HepG2 (cell line): ENCODE data around the gene ANKS1A. TPM values are rescaled to one million over a fixed set of nuclear protein-coding genes. Genes with fewer than 3 reads are reported as not detected.

Experiments used
- ATF7 ChIP-seq, 2 experiments: fragments of 450-650 bp in 1 of 2; sonication (generic) in 1 of 2; formaldehyde crosslinking in 1 of 2; IDR thresholded peaks; 2 replicates each; pipeline versions ENCODE4 v1.4.0 to v1.6.1; 2016 to 2020; ENCODE audit warnings: antibody characterized with exemption in 1 of 2, mild to moderate bottlenecking in 1 of 2, missing genetic modification reagents in 1 of 2
- BATF2 ChIP-seq: sonication (generic); formaldehyde crosslinking; IDR thresholded peaks from 2 replicates; pipeline ENCODE4 v1.8.0; 2022; ENCODE audit warnings: mild to moderate bottlenecking, missing genetic modification reagents, moderate library complexity
- ELF4 ChIP-seq: sonication (generic); formaldehyde crosslinking; IDR thresholded peaks from 2 replicates; pipeline ENCODE4 v1.5.0; 2020; ENCODE audit warnings: missing genetic modification reagents, mild to moderate bottlenecking, moderate library complexity, borderline replicate concordance
- FOXA3 ChIP-seq: IDR thresholded peaks from 2 replicates; pipeline ENCODE4 v1.6.1; 2016; ENCODE audit warnings: missing genetic modification reagents, missing compliant biosample characterization
- FOXJ3 ChIP-seq: sonication (generic); formaldehyde crosslinking; IDR thresholded peaks from 2 replicates; pipeline ENCODE4 v1.4.0; 2020; ENCODE audit warnings: missing genetic modification reagents, mild to moderate bottlenecking, borderline replicate concordance
- FOXK1 ChIP-seq: sonication (generic); formaldehyde crosslinking; IDR thresholded peaks from 2 replicates; pipeline ENCODE4 v1.4.0; 2020; ENCODE audit warnings: low read depth, missing genetic modification reagents, borderline replicate concordance
- GATAD2A ChIP-seq: IDR thresholded peaks from 2 replicates; pipeline ENCODE4 v1.6.1; 2016
- HNRNPH1 ChIP-seq: fragments of 200-400 bp; formaldehyde crosslinking; optimal IDR thresholded peaks from 2 replicates; pipeline ENCODE3; 2017; ENCODE audit warnings: mild to moderate bottlenecking, low read depth, low read length
- MAFK ChIP-seq, 2 experiments: IDR thresholded peaks in 1 of 2; conservative IDR thresholded peaks in 1 of 2; 2 replicates each; pipeline ENCODE4 v1.6.1; 2011; ENCODE audit warnings: improper control_type of control experiment in 2 of 2, low read length in 2 of 2
- RFXAP ChIP-seq: sonication (generic); formaldehyde crosslinking; IDR thresholded peaks from 2 replicates; pipeline ENCODE4 v1.4.0; 2020; ENCODE audit warnings: missing genetic modification reagents, borderline replicate concordance
- SNAPC4 ChIP-seq: sonication (generic); formaldehyde crosslinking; IDR thresholded peaks from 2 replicates; pipeline ENCODE4 v1.4.0; 2020; ENCODE audit warnings: mild to moderate bottlenecking, missing genetic modification reagents
- SNAPC5 ChIP-seq: sonication (generic); formaldehyde crosslinking; IDR thresholded peaks from 2 replicates; pipeline ENCODE4 v1.8.1; 2023; ENCODE audit warnings: mild to moderate bottlenecking, missing genetic modification reagents, borderline replicate concordance
- TFE3 ChIP-seq: IDR thresholded peaks from 2 replicates; pipeline ENCODE4 v1.6.1; 2016
- ZFP90 ChIP-seq: sonication (generic); formaldehyde crosslinking; IDR thresholded peaks from 2 replicates; pipeline ENCODE4 v1.8.0; 2022; ENCODE audit warnings: missing genetic modification reagents, mild to moderate bottlenecking, inconsistent platforms, borderline replicate concordance
- ZNF367 ChIP-seq: sonication (generic); formaldehyde crosslinking; IDR thresholded peaks from 2 replicates; pipeline ENCODE4 v1.4.0; 2020; ENCODE audit warnings: missing genetic modification reagents, borderline replicate concordance
- ZNF460 ChIP-seq: sonication (generic); formaldehyde crosslinking; IDR thresholded peaks from 2 replicates; pipeline ENCODE4 v1.5.1; 2020; ENCODE audit warnings: missing genetic modification reagents, mild to moderate bottlenecking, borderline replicate concordance
- ZNF468 ChIP-seq: sonication (generic); formaldehyde crosslinking; IDR thresholded peaks from 2 replicates; pipeline ENCODE4 v1.8.0; 2022; ENCODE audit warnings: mild to moderate bottlenecking, moderate library complexity, missing genetic modification reagents
- ZNF550 ChIP-seq: sonication (generic); formaldehyde crosslinking; IDR thresholded peaks from 2 replicates; pipeline ENCODE4 v1.4.0; 2020; ENCODE audit warnings: mild to moderate bottlenecking, missing genetic modification reagents, borderline replicate concordance
- ZNF576 ChIP-seq: sonication (generic); formaldehyde crosslinking; IDR thresholded peaks from 2 replicates; pipeline ENCODE4 v1.4.0; 2020; ENCODE audit warnings: mild to moderate bottlenecking, missing genetic modification reagents
- ZNF703 ChIP-seq: sonication (generic); formaldehyde crosslinking; IDR thresholded peaks from 2 replicates; pipeline ENCODE4 v1.5.1; 2020; ENCODE audit warnings: missing genetic modification reagents, mild to moderate bottlenecking, moderate library complexity, borderline replicate concordance
- ZNF773 ChIP-seq: sonication (generic); formaldehyde crosslinking; IDR thresholded peaks from 2 replicates; pipeline ENCODE4 v1.4.0; 2020; ENCODE audit warnings: missing genetic modification reagents, borderline replicate concordance
- polyA plus RNA-seq, 8 experiments: library from polyadenylated mRNA; depleted of rRNA in 3 of 8; stranded (reverse) in 7 of 8; unstranded in 1 of 8; fragments of >200 nt; fragmentation: Illumina TruSeq in 4 of 8; extraction: Trizol in 4 of 8; gene quantifications; 2 replicates each; pipeline versions ENCODE4 v1.2.1 to v1.2.3, GENCODE V29; 2011 to 2016; ENCODE audit warnings: low read depth in 4 of 8, missing spikeins in 1 of 8, mixed read lengths in 1 of 8; ENCODE audit not compliant: insufficient read depth in 1 of 8
- total RNA-seq, 5 experiments: library from RNA; depleted of rRNA; stranded (reverse); fragments of >200 nt; fragmentation: Illumina TruSeq; extraction: Trizol; gene quantifications; 2 replicates each; pipeline ENCODE4 v1.2.3, GENCODE V29; 2016; ENCODE audit warnings: low read depth in 1 of 5

The ANKS1A gene
- total and polyA plus RNA-seq, 2 of the 13 experiments (the other 11 are each of a cell fraction or from before 2014, with no cell fraction given), result 7.2 to 15.1 TPM

DNA sequence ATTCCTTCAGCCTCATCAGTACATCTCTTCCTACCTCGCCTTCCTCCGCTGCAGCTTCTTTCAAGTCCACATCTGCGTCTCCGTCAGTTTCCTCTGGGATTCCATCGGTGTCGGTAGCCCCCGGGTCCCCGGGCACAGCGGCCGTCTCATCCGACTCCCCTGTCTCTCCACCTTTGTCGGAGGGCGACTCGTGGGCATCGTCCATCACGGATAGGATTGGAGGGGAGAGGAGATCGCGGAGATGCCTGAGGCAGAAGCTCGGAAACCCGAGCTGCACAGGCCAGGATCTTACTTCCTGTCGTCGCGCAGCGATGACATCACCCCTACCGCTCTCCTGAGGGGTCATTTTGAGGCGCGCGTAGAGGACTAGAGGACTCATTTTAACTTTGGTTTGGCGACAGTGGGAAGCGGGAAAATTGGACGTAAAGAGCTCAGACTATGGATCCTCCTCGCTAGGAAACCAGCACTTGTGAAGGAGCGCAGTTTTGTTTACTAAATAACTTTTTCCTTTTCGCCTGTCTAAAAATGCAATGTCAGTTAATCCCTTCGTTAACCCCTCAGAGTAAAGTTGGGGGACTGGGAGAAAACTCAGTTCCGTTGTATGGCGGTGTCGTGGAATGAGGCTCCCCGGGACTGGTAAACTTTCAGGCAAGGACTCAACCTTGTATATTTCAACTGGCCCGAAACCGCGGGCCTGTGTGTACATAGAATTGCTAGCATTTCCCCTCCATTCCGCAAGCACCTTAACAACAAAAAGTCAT is 1.1 kb upstream of the ANKS1A start, which contains the start of gene TAF11 (continued):
- peak; percentile 83 for TF ChIP-seq TFE3 (CRISPR knock-in tag)
- no peak for TF ChIP-seq ZNF773 (CRISPR knock-in tag)
- peak; percentile 77 for TF ChIP-seq FOXA3 (CRISPR knock-in tag)
- peak; percentile 80 for TF ChIP-seq GATAD2A
- peak; percentile 86; the same call in 1 of the 2 replicates for TF ChIP-seq BATF2 (CRISPR knock-in tag)
- TF ChIP-seq RFXAP (CRISPR knock-in tag), result peak; percentile 69
- TF ChIP-seq ZNF367, result no peak
- no peak for TF ChIP-seq ZNF460
- no peak for TF ChIP-seq ZNF468 (CRISPR knock-in tag)
- TF ChIP-seq ZNF703 (CRISPR knock-in tag), result no peak
- peak; percentile 92 for TF ChIP-seq FOXK1 (CRISPR knock-in tag)
- peak; percentile 53; the same call in 1 of the 2 replicates for TF ChIP-seq SNAPC4
- no peak for TF ChIP-seq ZNF550
- TF ChIP-seq ZFP90, result no peak
- peak; percentile 96 for TF ChIP-seq ELF4
- no peak for TF ChIP-seq ZNF576 (CRISPR knock-in tag)
- TF ChIP-seq FOXJ3 (CRISPR knock-in tag), result no peak
- TF ChIP-seq MAFK (conservative IDR thresholded peaks at IDR 0.05 in 1 of 2, IDR thresholded peaks at IDR 0.05 in 1 of 2; ENCODE audit: low read length in 2 of 2), result peak; percentile 59 to 68
- TF ChIP-seq ATF7 (IDR thresholded peaks at IDR 0.05), result peak; percentile 96
- TF ChIP-seq ATF7 (CRISPR knock-in tag; IDR thresholded peaks at IDR 0.05), result peak; percentile 84; the same call in 1 of the 2 replicates
- no peak for TF ChIP-seq HNRNPH1
- TF ChIP-seq SNAPC5 (CRISPR knock-in tag), result peak; percentile 87; the same call in 1 of the 2 replicates
